Measurements from ENCODE around the gene SLC6A1.

DNA sequence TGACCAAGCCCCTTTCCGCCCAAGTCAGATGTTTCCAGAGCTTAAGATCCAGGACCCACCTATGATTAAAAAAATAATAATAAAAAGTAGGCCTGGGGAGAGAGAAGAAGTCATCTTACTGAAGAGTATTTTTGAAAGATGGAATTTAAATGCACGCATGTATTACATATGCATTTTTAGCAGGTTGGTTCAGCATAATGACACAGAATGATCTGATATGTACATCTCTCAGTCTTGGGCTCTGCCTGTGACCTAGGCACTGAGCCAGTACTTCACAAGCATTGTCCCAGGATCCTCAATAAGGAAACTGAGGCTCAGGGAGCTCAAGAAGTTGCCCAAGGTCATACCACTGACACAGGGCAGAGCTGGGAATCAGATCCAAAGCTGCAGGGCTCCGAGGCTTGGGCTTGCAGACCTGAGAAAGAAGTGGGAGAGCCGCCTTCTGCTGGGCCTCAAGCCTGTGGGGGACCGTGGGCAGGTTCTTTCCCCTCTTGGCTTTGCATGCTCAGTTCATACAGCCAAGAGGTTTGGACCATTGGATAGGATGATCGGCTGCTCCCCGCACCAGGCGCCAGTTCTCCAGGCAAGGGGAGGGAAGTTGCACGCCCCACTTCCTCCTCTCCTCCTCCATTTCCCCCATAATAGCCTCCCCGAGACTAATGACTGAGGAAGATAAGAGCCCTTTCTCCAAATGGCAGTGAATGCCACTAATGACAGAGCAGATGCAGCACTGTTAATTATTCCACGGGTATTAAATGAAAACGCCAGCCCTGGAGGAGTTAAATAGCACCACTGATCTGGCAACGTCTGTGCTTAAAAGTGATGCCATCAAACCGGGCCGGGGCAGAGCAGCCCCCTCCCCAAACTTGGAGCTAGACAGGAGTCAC, 6.9 kb downstream of the SLC6A1 start:
- no peak for TF ChIP-seq ZNF841 (CRISPR knock-in tag; IDR thresholded peaks at IDR 0.05; ENCODE audit: borderline replicate concordance)
- TF ChIP-seq ZNF274 (CRISPR knock-in tag; IDR thresholded peaks at IDR 0.05): no peak
- no peak for TF ChIP-seq GABPB1 (CRISPR knock-in tag; IDR thresholded peaks at IDR 0.05)
- TF ChIP-seq ZNF75D (CRISPR knock-in tag; IDR thresholded peaks at IDR 0.05; ENCODE audit: borderline replicate concordance): no peak
- TF ChIP-seq, protein P1, sequence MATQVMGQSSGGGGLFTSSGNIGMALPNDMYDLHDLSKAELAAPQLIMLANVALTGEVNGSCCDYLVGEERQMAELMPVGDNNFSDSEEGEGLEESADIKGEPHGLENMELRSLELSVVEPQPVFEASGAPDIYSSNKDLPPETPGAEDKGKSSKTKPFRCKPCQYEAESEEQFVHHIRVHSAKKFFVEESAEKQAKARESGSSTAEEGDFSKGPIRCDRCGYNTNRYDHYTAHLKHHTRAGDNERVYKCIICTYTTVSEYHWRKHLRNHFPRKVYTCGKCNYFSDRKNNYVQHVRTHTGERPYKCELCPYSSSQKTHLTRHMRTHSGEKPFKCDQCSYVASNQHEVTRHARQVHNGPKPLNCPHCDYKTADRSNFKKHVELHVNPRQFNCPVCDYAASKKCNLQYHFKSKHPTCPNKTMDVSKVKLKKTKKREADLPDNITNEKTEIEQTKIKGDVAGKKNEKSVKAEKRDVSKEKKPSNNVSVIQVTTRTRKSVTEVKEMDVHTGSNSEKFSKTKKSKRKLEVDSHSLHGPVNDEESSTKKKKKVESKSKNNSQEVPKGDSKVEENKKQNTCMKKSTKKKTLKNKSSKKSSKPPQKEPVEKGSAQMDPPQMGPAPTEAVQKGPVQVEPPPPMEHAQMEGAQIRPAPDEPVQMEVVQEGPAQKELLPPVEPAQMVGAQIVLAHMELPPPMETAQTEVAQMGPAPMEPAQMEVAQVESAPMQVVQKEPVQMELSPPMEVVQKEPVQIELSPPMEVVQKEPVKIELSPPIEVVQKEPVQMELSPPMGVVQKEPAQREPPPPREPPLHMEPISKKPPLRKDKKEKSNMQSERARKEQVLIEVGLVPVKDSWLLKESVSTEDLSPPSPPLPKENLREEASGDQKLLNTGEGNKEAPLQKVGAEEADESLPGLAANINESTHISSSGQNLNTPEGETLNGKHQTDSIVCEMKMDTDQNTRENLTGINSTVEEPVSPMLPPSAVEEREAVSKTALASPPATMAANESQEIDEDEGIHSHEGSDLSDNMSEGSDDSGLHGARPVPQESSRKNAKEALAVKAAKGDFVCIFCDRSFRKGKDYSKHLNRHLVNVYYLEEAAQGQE (IDR thresholded peaks at IDR 0.05; ENCODE audit: borderline replicate concordance in 1 of 2, low read depth in 1 of 2, low read length in 2 of 2): no peak

All from HepG2 (cell line).